Ureter (tissue), 1 donor: ENCODE measurements around the gene B3GALT6. TPM values are rescaled to one million over a fixed set of nuclear protein-coding genes. Genes with fewer than 3 reads are reported as not detected.

ENCODE experiments used
- DNase-seq: peaks from one replicate; pipeline ENCODE4 v3.0.0-alpha.2; 2020; ENCODE audit warnings: low spot score
- total RNA-seq: library from RNA; stranded (reverse); gene quantifications from one replicate; pipeline ENCODE4 v1.2.4, GENCODE V29; 2023
- donor health status: DM: yes; HTN: yes; CAD: no.

The B3GALT6 gene
- total RNA-seq, 1 donor from 2014 or later: 14.8 TPM

GRCh38 chr1:1262758-1263157 is 30.7 kb downstream of the B3GALT6 start:
- DNase-seq: no peak

DNA sequence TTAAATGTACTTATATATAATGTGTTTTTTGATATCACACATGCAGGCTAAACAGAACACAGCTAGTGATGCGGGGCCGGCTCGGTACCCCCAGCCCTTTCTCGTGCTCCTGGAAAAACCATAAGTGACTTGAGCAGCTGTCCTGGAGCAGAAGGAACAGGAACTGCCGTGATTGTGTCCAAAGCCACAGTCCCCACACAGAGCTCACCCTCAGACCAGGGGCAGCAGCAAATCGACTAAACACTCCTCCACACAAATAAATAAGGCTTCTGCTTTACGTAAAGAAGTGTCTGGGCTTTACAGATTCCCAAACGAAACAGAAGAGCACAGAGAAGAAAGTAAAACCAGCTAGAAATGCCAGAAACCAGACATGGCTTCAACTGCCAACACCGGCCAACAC is 32.0 kb downstream of the B3GALT6 start:
- no peak for DNase-seq

DNA sequence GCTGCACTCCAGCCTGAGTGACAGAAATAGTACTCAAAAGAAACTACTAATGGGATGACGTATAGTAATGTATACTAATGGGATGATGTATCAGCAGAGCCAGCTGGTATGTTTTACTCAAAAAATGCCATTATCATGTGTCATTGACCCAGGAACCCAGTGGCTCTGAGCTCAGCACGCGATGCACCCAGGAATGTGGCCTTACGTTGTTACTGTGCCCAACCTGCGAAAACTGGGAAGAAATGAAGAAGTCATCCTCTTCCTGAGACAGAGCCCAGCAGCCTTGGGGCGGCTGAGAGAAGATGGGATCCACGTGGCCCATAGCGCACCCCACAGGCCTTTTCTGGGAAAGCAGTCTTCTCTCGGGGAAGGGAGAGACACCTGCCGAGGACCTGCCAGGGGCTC is 32.8 kb downstream of the B3GALT6 start:
- no peak for DNase-seq

- DNase-seq: no peak
These were observed 35.6 kb downstream of the B3GALT6 start for GRCh38 chr1:1267488-1268283.

- no peak for DNase-seq
These were observed 36.2 kb downstream of the B3GALT6 start for GRCh38 chr1:1268284-1268682.

DNA sequence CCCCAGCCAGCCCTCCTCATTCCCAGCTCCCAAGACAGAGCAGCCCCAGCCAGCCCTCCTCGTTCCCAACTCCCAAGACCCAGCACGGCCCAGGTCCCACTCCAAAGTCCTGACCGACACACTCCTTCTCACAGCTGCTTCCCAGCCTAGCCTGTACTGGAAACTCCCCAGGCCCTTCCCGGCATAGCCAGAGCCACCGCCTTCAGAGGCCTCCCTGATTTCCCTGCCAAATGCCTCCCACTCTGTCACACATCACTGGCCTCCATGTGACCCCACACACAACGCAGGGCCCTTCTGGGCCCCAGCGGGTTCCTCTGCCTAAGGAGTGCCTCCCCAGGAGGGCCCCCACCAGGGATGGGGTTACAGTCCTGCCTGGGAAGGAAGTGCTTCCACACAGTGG is 38.8 kb downstream of the B3GALT6 start:
- DNase-seq: no peak

GRCh38 chr1:1272341-1273208 is 40.5 kb downstream of the B3GALT6 start:
- DNase-seq: no peak

GRCh38 chr1:1273209-1273511 is 41.1 kb downstream of the B3GALT6 start:
- DNase-seq: no peak

- DNase-seq: peak; percentile 95
These were observed 41.7 kb downstream of the B3GALT6 start, which contains the start of gene UBE2J2 for GRCh38 chr1:1273512-1274298. UBE2J2 (minus strand) TSS chr1:1273854; CDS start chr1:1267992, 5,862 bp downstream.

DNA sequence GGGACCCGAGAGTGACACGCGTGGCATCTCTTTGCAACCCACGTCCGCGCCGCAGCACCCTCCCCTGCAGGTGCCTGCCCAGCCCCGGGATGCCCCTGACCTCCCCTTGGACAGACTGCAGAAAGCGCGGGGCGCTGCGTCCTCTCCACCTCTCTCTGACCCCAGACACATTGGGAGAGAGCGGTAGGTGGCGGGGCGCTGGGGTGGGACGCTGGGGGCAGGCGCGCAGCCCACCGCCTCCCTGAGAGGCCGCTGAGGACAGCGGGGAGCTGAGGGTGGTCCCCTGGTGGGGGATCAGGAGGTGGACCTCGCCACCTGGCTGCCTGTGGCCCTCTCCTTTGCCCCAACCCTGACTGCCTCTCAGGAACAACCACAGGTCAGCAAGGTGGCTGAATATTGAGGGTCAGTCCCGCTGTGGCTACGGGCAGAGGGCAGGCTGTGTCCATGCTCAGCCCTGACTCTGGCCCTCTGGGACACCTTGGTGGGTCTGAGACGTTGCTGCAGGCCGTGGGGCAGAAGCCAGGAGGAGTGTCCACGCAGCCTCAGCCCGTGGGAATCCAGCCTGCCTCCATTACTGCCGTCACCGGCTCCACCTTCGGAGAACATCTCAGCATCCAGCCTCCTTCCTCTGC is 42.4 kb downstream of the B3GALT6 start:
- no peak for DNase-seq

DNA sequence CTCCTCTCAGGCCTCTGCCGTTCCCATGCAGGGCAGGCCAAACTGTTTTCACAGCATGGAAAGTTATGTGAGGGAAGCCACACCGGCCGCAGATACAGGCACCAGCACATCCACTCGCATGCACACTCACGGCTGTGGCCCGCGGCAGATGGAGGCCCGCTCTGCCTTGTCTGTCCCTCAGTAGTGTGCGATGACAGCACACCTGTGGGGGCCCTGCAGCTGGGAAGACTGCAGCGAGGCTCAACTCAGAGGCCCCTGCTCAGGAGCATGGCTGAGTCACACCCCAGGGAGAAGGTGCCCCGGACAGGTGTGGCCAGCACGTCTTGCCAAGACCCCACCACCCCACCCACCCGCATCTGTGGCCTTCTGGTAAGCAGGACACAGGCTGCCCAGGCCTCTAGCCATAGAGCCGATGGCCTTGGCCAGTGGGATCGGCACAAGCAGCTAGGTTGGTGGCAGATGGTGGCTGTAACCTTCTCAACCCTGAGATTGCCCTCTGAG is 42.9 kb downstream of the B3GALT6 start:
- DNase-seq: no peak

DNA sequence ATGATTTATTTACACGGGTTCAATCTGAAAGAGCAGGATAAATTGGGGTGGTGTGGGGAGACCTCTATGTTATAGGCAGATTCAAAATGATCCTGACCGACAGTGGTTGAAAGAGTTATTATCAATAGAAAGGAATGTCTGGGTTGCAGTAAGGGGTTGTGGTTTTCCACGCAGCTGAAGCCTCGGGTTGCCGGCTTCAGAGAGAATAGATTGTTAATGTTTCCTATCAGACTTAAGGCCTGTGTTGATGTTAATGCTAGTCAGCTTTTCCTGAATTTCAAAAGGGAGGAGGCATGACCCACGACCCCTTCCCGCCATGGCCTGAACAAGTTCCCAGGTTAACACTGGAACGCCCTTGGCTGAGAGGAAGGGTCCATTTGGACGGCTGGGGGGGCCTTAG is 43.8 kb downstream of the B3GALT6 start:
- no peak for DNase-seq

DNA sequence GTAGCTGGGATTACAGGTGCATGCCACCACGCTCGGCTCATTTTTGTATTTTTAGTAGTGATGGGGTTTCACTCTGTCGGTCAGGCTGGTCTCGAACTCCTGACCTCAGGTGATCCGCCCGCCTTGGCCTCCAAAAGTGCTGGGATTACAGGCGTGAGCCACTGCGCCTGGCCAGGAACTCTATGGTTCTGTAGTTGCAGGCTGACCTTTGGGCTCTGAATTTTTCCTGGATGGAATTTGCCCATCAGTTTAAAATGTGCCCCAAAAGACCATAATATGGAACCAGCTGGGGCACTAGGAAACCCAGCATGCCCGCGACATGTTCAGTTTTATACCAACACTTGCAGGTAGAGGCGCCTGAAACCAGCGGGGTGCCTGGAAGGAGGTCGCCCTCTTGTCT is 46.6 kb downstream of the B3GALT6 start:
- no peak for DNase-seq

GRCh38 chr1:1279028-1279427 is 47.0 kb downstream of the B3GALT6 start:
- DNase-seq: no peak

- DNase-seq: no peak
These were observed 48.9 kb downstream of the B3GALT6 start for GRCh38 chr1:1280782-1281481.

GRCh38 chr1:1281533-1282321 is 49.7 kb downstream of the B3GALT6 start:
- no peak for DNase-seq

DNA sequence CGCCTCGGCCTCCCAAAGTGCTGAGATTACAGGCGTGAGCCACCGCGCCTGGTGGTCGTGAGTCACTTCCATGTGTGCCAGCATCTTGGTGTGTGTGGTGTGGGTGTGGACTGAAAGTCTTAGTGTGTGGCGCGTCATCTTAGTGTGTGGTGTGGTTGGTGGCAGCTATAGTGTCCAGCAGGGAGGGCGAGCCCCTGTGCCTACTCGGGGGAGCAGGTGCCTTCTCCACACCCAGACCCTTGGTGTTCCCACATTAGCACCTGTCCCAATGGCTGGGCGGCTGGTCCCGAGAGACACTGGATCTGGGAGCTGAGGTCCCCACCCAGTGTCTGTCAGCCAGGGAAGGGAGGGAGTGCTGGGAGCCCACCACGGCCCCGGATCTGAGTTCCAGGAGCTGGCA is 51.0 kb downstream of the B3GALT6 start:
- no peak for DNase-seq

GRCh38 chr1:1283821-1284220 is 51.8 kb downstream of the B3GALT6 start:
- no peak for DNase-seq
